Measurements from ENCODE around the gene MUC3A.
"Not testable (repeated sequence)": the region's sequence is repeated elsewhere in the genome, so short reads cannot be mapped to it uniquely, and the experiment has no call there.

The MUC3A gene

DNA sequence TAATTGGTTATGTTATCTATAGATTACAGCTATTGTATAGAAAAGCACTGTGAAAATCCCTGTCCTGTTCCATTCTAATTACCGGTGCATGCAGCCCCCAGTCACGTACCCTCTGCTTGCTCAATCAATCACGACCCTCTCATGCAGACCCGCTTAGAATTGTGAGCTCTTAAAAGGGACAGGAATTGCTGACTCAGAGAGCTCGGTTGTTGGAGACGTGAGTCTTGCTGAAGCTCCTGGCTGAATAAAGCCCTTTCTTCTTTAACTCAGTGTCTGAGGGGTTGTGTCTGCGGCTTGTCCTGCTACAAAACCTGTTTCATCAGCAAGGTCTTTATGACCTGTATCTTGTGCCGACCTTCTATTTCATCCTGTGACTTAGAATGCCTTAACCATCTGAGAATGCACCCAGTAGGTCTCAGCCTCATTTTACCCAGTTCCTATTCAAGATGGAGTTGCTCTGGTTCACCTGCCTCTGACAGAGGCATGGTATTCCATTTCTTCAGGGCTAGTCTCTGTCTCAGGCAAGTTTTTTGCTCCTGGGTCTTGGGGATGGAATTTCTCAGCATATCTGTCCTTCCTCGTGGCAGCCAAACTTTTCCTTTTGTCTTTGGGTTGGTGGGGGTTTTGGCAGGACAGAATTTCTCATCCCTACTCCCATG is 29.4 kb upstream of the MUC3A start:
- not testable (repeated sequence) for H3K4me1 ChIP-seq (ENCODE audit: control insufficient read depth, insufficient read depth, low read length); H3K36me3 ChIP-seq (ENCODE audit: control insufficient read depth, insufficient read depth, low read length); H3K27ac ChIP-seq (ENCODE audit: insufficient read depth, low read depth, low read length, poor library complexity, severe bottlenecking); H3K9me3 ChIP-seq (ENCODE audit: control insufficient read depth, low read length); H3K4me3 ChIP-seq (ENCODE audit: insufficient read depth, low read depth, low read length); H3K27me3 ChIP-seq (ENCODE audit: control insufficient read depth, insufficient read depth, low read length, poor library complexity, severe bottlenecking)
- 92% methylated on average over 9 of the region's 9 CpGs for WGBS, 2 experiments

DNA sequence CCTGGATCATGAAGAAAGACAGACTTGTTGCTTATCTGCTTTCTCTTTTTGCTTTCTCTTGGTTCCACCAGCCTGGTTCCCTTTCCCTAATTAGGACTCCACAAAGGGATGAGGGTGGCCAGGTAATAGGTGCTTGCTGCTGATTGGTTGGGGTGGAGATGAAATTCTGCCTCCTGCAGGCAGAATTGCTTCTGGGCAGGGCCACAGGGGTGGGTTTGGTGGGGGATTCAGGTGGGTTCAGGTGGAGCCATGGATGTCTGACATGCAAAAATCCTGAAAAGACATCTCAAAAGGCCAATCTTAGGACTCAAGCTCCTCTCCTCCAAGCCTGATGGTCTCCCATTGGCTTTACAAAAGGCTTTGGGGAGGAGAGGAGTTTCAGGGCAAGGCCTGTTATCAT is 28.3 kb upstream of the MUC3A start:
- Histone ChIP-seq H3K4me1 (ENCODE audit: control insufficient read depth, insufficient read depth, low read length) (no peaks in the 10 kb centered on the region), H3K4me3 (ENCODE audit: insufficient read depth, low read depth, low read length) (no peak overlapping the region), H3K9me3 (ENCODE audit: control insufficient read depth, low read length) (no peaks in the 10 kb centered on the region), H3K36me3 (ENCODE audit: control insufficient read depth, insufficient read depth, low read length) (no peaks in the 10 kb centered on the region), H3K27ac (ENCODE audit: insufficient read depth, low read depth, low read length, poor library complexity, severe bottlenecking) (no peak overlapping the region), H3K27me3 (ENCODE audit: control insufficient read depth, insufficient read depth, low read length, poor library complexity, severe bottlenecking) (no peaks in the 10 kb centered on the region)

DNA sequence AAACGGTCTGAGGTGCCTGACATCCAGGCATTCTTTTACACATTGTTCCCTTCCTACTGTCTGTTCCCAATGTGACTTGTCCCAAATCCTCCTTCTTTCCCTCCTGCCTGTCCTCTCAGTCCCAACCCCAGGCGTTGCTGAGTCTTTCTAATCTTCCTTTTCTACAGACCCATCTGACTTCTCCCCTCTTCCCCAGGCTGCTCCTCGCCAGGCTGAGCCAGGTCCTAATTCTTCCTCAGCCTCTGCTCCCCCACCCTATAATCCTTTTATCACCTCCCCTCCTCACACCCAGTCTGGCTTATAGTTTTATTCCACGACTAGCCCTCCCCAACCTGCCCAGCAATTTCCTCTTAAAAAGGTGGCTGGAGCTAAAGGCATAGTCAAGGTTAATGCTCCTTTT is 25.7 kb upstream of the MUC3A start:
- H3K27me3 ChIP-seq (ENCODE audit: control insufficient read depth, insufficient read depth, low read length, poor library complexity, severe bottlenecking); H3K27ac ChIP-seq (ENCODE audit: insufficient read depth, low read depth, low read length, poor library complexity, severe bottlenecking); H3K4me3 ChIP-seq (ENCODE audit: insufficient read depth, low read depth, low read length); H3K4me1 ChIP-seq (ENCODE audit: control insufficient read depth, insufficient read depth, low read length); H3K9me3 ChIP-seq (ENCODE audit: control insufficient read depth, low read length); H3K36me3 ChIP-seq (ENCODE audit: control insufficient read depth, insufficient read depth, low read length): not testable (repeated sequence)
- 66 to 67% methylated on average over 4 of the region's 4 CpGs for WGBS, 2 experiments

DNA sequence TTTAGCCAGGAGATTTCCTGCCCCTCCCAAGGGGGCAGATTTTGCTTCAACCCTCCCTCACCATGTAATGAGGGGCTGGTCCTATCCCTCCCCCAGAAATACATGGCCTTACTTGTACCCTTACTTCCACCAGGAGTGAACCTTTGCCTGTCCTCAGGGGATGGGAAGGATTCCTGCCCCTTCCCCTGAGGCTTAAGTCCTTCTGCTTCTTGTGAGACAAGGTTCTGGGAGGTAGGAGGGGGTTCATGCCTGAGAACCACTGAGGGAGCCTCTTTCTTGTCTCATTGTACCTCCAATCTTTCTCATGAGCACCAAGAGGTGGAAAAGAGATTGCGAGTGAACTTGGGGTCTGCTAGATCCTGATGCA is 19.5 kb upstream of the MUC3A start:
- H3K36me3 ChIP-seq (ENCODE audit: control insufficient read depth, insufficient read depth, low read length), result no peaks in the 10 kb centered on the region
- H3K4me1 ChIP-seq (ENCODE audit: control insufficient read depth, insufficient read depth, low read length), result no peaks in the 10 kb centered on the region
- no peak overlapping the region for H3K4me3 ChIP-seq (ENCODE audit: insufficient read depth, low read depth, low read length)
- no peak overlapping the region for H3K27ac ChIP-seq (ENCODE audit: insufficient read depth, low read depth, low read length, poor library complexity, severe bottlenecking)
- 91 to 94% methylated on average over 1 of the region's 1 CpG for WGBS, 2 experiments
- H3K27me3 ChIP-seq (ENCODE audit: control insufficient read depth, insufficient read depth, low read length, poor library complexity, severe bottlenecking), result no peaks in the 10 kb centered on the region
- H3K9me3 ChIP-seq (ENCODE audit: control insufficient read depth, low read length), result no peaks in the 10 kb centered on the region

DNA sequence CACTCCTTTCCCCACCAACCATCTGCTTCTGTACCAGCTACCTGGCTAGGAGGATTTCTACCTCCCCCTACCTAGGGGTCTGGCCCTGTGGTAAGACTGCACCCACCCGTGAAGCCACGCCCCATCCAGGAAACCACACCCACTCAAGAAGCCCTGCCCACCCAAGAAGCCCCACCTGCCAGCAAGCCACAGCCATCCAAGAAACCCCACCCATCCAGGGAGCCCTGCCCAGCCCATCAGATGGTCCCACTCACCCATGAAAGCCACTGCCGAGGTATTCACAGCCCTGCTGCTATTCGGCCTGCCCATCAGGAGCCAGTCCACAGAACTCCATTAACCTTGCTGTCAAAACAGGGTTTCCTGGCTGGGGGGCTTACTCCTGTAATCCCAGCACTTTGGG is 15.6 kb upstream of the MUC3A start:
- no peak overlapping the region for H3K27ac ChIP-seq (ENCODE audit: insufficient read depth, low read depth, low read length, poor library complexity, severe bottlenecking)

DNA sequence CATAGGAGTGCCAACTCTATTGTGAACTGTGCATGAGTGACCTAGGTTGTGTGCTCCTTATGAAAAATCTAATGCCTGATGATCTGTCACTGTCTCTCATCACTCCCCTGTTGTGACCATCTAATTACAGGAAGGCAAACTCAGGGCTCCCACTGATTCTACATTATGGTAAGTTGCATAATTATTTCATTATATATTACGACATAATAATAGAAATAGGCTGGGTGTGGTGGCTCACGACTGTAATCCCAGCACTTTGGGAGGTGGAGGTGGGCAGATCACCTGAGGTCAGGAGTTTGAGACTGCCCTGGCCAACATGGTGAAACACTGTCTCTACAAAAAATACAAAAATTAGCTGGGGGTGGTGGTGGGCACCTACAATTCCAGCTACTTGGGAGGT is 14.0 kb upstream of the MUC3A start:
- H3K36me3 ChIP-seq (ENCODE audit: control insufficient read depth, insufficient read depth, low read length); H3K27ac ChIP-seq (ENCODE audit: insufficient read depth, low read depth, low read length, poor library complexity, severe bottlenecking); H3K4me3 ChIP-seq (ENCODE audit: insufficient read depth, low read depth, low read length); H3K9me3 ChIP-seq (ENCODE audit: control insufficient read depth, low read length); H3K4me1 ChIP-seq (ENCODE audit: control insufficient read depth, insufficient read depth, low read length); H3K27me3 ChIP-seq (ENCODE audit: control insufficient read depth, insufficient read depth, low read length, poor library complexity, severe bottlenecking): not testable (repeated sequence)
- whole genome bisulfite sequencing, 2 experiments, result 89 to 100% methylated on average over 2 of the region's 2 CpGs

More for the DNA sequence above, 15.6 kb upstream of the MUC3A start:
- 73 to 81% methylated on average over 4 of the region's 4 CpGs for WGBS, 2 experiments
- Histone ChIP-seq H3K27me3 (ENCODE audit: control insufficient read depth, insufficient read depth, low read length, poor library complexity, severe bottlenecking) (no peaks in the 10 kb centered on the region), H3K4me3 (ENCODE audit: insufficient read depth, low read depth, low read length) (no peak overlapping the region), H3K4me1 (ENCODE audit: control insufficient read depth, insufficient read depth, low read length) (no peaks in the 10 kb centered on the region), H3K9me3 (ENCODE audit: control insufficient read depth, low read length) (no peaks in the 10 kb centered on the region), H3K36me3 (ENCODE audit: control insufficient read depth, insufficient read depth, low read length) (no peaks in the 10 kb centered on the region)

DNA sequence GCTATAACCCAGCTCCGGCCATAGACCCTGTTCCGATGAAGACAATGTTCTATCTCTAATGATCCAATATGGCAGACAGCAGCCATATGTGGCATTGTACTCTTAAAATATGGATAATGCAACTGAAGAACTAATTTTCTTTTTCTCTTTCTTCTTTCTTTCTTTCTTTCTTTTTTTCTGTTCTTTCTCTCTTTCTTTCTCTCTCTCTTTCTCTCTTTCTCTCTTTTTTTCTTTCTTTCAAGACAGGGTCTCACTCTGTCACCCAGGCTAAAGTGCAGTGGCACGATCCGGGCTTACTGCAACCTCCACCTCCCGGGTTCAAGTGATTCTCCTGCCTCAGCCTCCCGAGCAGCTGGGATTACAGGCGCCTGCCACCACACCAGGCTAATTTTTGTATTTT is 13.2 kb upstream of the MUC3A start:
- H3K4me1 ChIP-seq (ENCODE audit: control insufficient read depth, insufficient read depth, low read length); H3K4me3 ChIP-seq (ENCODE audit: insufficient read depth, low read depth, low read length); H3K9me3 ChIP-seq (ENCODE audit: control insufficient read depth, low read length); H3K27me3 ChIP-seq (ENCODE audit: control insufficient read depth, insufficient read depth, low read length, poor library complexity, severe bottlenecking); H3K27ac ChIP-seq (ENCODE audit: insufficient read depth, low read depth, low read length, poor library complexity, severe bottlenecking); H3K36me3 ChIP-seq (ENCODE audit: control insufficient read depth, insufficient read depth, low read length): not testable (repeated sequence)
- 94 to 95% methylated on average over 7 of the region's 7 CpGs for WGBS, 2 experiments

DNA sequence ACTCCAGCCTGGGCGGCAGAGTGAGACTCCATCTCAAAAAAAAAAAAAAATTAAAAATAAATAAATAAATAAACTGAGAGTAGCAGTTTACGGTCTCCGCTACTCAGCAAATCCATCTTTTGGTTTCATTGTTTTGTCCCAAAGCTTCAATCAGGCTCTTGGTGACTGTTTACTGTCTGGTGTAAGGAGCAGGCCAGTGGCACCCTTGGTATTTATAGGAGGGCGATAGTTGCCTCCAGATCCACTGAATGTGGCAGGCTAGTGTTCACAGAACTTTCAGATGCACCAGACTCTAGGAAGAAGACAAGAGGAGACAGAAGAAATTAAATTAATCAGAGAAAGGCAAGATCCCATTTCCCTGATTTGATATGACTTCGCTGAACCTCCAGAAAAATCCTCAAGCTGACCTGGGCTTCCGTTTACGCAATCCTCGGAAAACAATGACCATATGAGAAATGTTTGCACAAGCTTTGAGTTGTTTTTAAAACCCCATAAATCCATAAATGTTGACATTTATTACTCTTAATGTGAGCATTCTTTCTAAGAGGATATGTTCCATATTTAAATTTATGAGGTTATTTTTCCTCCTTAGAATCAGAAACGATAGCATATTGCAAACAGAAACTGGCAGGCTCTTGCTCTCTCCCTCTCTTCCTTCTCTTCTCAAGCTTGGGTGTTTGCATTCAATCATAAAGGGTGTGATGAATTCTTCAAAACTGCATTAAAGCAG is 7.1 kb upstream of the MUC3A start:
- Histone ChIP-seq H3K4me3 (ENCODE audit: insufficient read depth, low read depth, low read length) (no peak overlapping the region), H3K4me1 (ENCODE audit: control insufficient read depth, insufficient read depth, low read length) (no peaks in the 10 kb centered on the region), H3K27me3 (ENCODE audit: control insufficient read depth, insufficient read depth, low read length, poor library complexity, severe bottlenecking) (no peaks in the 10 kb centered on the region), H3K27ac (ENCODE audit: insufficient read depth, low read depth, low read length, poor library complexity, severe bottlenecking) (no peak overlapping the region), H3K9me3 (ENCODE audit: control insufficient read depth, low read length) (no peaks in the 10 kb centered on the region), H3K36me3 (ENCODE audit: control insufficient read depth, insufficient read depth, low read length) (no peaks in the 10 kb centered on the region)
- WGBS, 2 experiments, result 95% methylated on average over 7 to 9 of the region's 9 CpGs

DNA sequence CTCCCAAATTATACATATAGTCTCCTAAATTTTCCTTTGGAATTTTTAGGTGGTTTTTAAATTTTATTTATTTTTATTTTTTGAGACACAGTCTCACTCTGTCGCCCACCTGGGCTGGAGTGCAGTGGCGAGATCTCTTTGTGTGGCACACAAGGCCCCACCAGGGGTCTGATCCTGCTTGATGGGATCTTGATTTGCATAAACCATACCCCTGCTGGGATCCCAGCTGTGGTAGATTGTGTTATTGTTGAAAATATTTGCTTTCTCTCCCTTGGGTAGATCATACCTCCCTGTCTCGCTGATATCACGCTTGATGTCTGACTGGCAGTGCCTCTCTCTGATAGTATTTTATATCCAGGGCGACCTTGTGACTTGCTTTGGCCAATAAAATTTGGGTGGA is 5.6 kb upstream of the MUC3A start:
- H3K36me3 ChIP-seq (ENCODE audit: control insufficient read depth, insufficient read depth, low read length), result no peaks in the 10 kb centered on the region
- H3K4me3 ChIP-seq (ENCODE audit: insufficient read depth, low read depth, low read length), result no peak overlapping the region
- H3K9me3 ChIP-seq (ENCODE audit: control insufficient read depth, low read length), result no peaks in the 10 kb centered on the region
- no peaks in the 10 kb centered on the region for H3K27me3 ChIP-seq (ENCODE audit: control insufficient read depth, insufficient read depth, low read length, poor library complexity, severe bottlenecking)
- no peaks in the 10 kb centered on the region for H3K4me1 ChIP-seq (ENCODE audit: control insufficient read depth, insufficient read depth, low read length)
- H3K27ac ChIP-seq (ENCODE audit: insufficient read depth, low read depth, low read length, poor library complexity, severe bottlenecking), result no peak overlapping the region
- 59 to 62% methylated on average over 5 of the region's 5 CpGs for WGBS, 2 experiments

DNA sequence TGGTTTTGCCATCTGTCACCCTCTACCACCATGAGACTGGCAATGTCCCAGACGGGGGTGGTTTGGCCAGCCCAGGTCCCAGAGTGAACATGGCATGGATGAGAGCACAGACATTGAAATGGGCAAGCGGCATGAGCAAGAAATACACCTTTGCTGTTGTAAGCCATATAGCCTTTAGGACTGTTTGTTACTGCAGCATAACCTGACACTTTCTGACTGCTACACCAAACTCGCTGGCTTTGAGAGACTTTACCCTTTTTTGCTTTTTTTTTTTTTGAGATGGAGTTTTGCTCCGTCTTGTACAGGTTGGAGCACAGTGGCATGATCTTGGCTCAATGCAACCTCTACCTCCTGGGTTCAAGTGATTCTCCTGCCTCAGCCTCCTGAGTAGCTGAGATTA is 5.2 kb upstream of the MUC3A start:
- Histone ChIP-seq H3K36me3 (ENCODE audit: control insufficient read depth, insufficient read depth, low read length) (no peaks in the 10 kb centered on the region), H3K27ac (ENCODE audit: insufficient read depth, low read depth, low read length, poor library complexity, severe bottlenecking) (no peak overlapping the region), H3K27me3 (ENCODE audit: control insufficient read depth, insufficient read depth, low read length, poor library complexity, severe bottlenecking) (no peaks in the 10 kb centered on the region), H3K4me3 (ENCODE audit: insufficient read depth, low read depth, low read length) (no peak overlapping the region), H3K9me3 (ENCODE audit: control insufficient read depth, low read length) (no peaks in the 10 kb centered on the region), H3K4me1 (ENCODE audit: control insufficient read depth, insufficient read depth, low read length) (peaks cover under 1% of the 10 kb centered on the region)
- WGBS, 2 experiments, result 89% methylated on average over 4 of the region's 4 CpGs

Data from ectodermal cell (in vitro differentiated cells).